Measurements from ENCODE around the gene CLASP1.
"Not testable (repeated sequence)": the region's sequence is repeated elsewhere in the genome, so short reads cannot be mapped to it uniquely, and the experiment has no call there.

Gene CLASP1

DNA sequence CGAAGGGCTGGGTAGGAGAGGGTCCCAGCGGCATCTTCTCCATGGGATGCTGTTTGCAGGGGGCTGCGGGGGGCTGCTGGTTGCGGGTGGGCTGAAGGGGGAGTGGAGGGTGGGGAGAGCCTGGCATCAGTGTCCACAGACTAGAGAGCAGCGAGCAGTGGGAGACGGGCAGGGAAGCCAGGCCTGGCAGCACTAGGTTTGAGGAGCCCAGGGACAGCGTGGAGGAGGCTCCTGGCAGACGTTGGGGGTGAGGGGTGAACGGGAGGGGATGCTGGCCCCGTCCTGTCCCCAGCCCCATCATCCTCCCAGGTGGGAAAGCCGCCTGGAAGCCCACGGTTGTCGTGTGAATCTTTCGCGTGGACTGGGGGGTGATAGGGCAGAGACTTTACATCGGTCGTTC is 316.0 kb downstream of the CLASP1 start:
- 93% methylated on average over 10 of the region's 17 CpGs for WGBS (ENCODE audit: insufficient coverage)
- ChIA-PET CTCF (no interaction called here), POLR2A (no interaction called here)
- H3K36me3 ChIP-seq (ENCODE audit: control insufficient read depth in 4 of 4, insufficient read depth in 4 of 4, low read length in 3 of 4), result peaks cover 0 to 3% (median 2%) of the 10 kb centered on the region in 4 experiments
- no peak for DNase-seq
- H3K9me3 ChIP-seq (ENCODE audit: control extremely low read depth in 1 of 5, control insufficient read depth in 4 of 5, insufficient read depth in 2 of 5, low read depth in 1 of 5, low read length in 4 of 5), result no peaks in the 10 kb centered on the region
- no peaks in the 10 kb centered on the region for H3K4me1 ChIP-seq (ENCODE audit: control extremely low read depth in 1 of 4, control insufficient read depth in 4 of 4, insufficient read depth in 4 of 4, low read length in 3 of 4)
- H3K27ac ChIP-seq (ENCODE audit: insufficient read depth in 1 of 2, low read depth in 1 of 2, low read length in 2 of 2, poor library complexity in 1 of 2, severe bottlenecking in 2 of 2), result no peak overlapping the region
- no peak overlapping the region for H3K4me3 ChIP-seq (ENCODE audit: control insufficient read depth in 1 of 7, extremely low read depth in 1 of 7, insufficient read depth in 4 of 7, low read depth in 2 of 7, low read length in 6 of 7)
- H3K27me3 ChIP-seq (replicated peaks in 2 of 5; ENCODE audit: control insufficient read depth in 4 of 5, insufficient read depth in 5 of 5, low read length in 4 of 5), result no peaks in the 10 kb centered on the region

DNA sequence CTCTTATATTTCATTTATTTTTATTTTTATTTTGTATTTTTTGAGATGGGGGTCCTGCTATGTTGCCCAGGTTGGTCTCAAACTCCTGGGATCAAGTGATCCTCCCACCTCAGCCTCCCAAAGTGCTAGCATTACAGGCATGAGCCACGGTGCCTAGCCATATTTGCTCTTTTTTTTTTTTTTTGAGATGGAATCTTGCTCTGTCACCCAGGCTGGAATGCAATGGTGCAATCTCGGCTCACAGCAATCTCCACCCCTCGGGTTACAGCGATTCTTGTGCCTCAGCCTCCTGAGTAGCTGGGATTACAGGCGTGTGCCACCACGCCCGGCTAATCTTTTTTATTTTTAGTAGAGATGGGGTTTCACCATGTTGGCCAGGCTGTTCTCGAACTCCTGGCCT is 317.9 kb downstream of the CLASP1 start:
- WGBS (ENCODE audit: insufficient coverage), result 95% methylated on average over 5 of the region's 8 CpGs

DNA sequence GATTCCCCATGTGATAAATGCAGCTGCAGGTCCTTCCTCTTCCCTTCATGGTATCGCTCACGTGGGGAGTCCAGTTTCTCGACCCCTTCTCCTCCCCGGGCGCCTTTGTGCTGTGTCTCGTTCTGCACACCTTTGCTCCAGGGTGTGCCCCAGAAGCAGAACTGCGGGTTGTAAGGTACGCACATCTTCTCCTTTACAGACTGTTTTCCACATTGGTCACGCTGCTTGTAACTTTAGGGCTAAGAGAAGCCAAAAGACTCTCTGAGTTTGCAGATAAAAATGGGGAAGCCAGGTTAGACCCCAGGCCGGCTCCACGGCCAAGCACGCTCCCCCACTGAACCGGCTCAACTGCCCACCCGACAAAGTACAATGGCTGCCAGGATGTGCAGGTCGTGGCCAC is 318.3 kb downstream of the CLASP1 start:
- WGBS (ENCODE audit: insufficient coverage), result 98% methylated on average over 8 of the region's 15 CpGs
- POLR2A ChIA-PET, result no interaction called here
- CTCF ChIA-PET, result no interaction called here

More for the DNA sequence above, 317.9 kb downstream of the CLASP1 start:
- CTCF ChIA-PET; H3K4me3 ChIP-seq (ENCODE audit: control insufficient read depth in 1 of 7, extremely low read depth in 1 of 7, insufficient read depth in 4 of 7, low read depth in 2 of 7, low read length in 6 of 7); H3K27me3 ChIP-seq (replicated peaks in 2 of 5; ENCODE audit: control insufficient read depth in 4 of 5, insufficient read depth in 5 of 5, low read length in 4 of 5); H3K4me1 ChIP-seq (ENCODE audit: control extremely low read depth in 1 of 4, control insufficient read depth in 4 of 4, insufficient read depth in 4 of 4, low read length in 3 of 4); H3K9me3 ChIP-seq (ENCODE audit: control extremely low read depth in 1 of 5, control insufficient read depth in 4 of 5, insufficient read depth in 2 of 5, low read depth in 1 of 5, low read length in 4 of 5); DNase-seq; H3K27ac ChIP-seq (ENCODE audit: insufficient read depth in 1 of 2, low read depth in 1 of 2, low read length in 2 of 2, poor library complexity in 1 of 2, severe bottlenecking in 2 of 2); POLR2A ChIA-PET; H3K36me3 ChIP-seq (ENCODE audit: control insufficient read depth in 4 of 4, insufficient read depth in 4 of 4, low read length in 3 of 4): not testable (repeated sequence)

DNA sequence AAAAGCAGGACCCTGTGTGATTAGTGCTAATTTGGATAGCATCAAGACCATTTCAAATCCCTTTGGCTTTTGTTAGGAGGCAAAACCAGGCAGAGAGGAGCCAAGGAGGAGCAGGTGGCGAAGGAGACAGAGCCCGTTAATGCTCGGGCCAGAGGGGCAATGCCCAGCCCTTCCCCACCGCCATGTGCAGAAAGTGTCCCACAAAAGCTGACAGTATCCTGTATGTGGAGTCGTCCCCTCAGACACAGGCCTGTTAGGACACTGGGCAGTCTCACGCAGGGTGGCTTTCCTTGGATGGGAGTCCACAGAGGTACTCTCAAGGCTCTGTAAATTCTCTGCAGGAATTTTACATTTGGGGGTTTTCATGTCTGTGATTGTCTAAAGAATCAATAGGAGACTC is 319.5 kb downstream of the CLASP1 start:
- H3K9me3 ChIP-seq (ENCODE audit: control extremely low read depth in 1 of 5, control insufficient read depth in 4 of 5, insufficient read depth in 2 of 5, low read depth in 1 of 5, low read length in 4 of 5), result no peaks in the 10 kb centered on the region
- H3K36me3 ChIP-seq (ENCODE audit: control insufficient read depth in 4 of 4, insufficient read depth in 4 of 4, low read length in 3 of 4), result no peaks in the 10 kb centered on the region
- no peak overlapping the region for H3K4me3 ChIP-seq (ENCODE audit: control insufficient read depth in 1 of 7, extremely low read depth in 1 of 7, insufficient read depth in 4 of 7, low read depth in 2 of 7, low read length in 6 of 7)
- no peaks in the 10 kb centered on the region for H3K4me1 ChIP-seq (ENCODE audit: control extremely low read depth in 1 of 4, control insufficient read depth in 4 of 4, insufficient read depth in 4 of 4, low read length in 3 of 4)
- WGBS (ENCODE audit: insufficient coverage), result 97% methylated on average over 6 of the region's 6 CpGs
- DNase-seq, result no peak
- no peak overlapping the region for H3K27ac ChIP-seq (ENCODE audit: insufficient read depth in 1 of 2, low read depth in 1 of 2, low read length in 2 of 2, poor library complexity in 1 of 2, severe bottlenecking in 2 of 2)
- ChIA-PET POLR2A (interaction anchor here (0.6 kb wide), 1 partner anchor 65 kb away, joined by 3 read pairs; no protein-coding TSS in a partner anchor), CTCF (interaction anchor here (1.3 kb wide), 1 partner anchor 10 kb away, joined by 4 read pairs; no protein-coding TSS in a partner anchor)
- H3K27me3 ChIP-seq (replicated peaks in 2 of 5; ENCODE audit: control insufficient read depth in 4 of 5, insufficient read depth in 5 of 5, low read length in 4 of 5), result no peaks in the 10 kb centered on the region

More for the DNA sequence above, 318.3 kb downstream of the CLASP1 start:
- H3K4me1 ChIP-seq (ENCODE audit: control extremely low read depth in 1 of 4, control insufficient read depth in 4 of 4, insufficient read depth in 4 of 4, low read length in 3 of 4), result no peaks in the 10 kb centered on the region
- H3K36me3 ChIP-seq (ENCODE audit: control insufficient read depth in 4 of 4, insufficient read depth in 4 of 4, low read length in 3 of 4), result no peaks in the 10 kb centered on the region
- no peaks in the 10 kb centered on the region for H3K27me3 ChIP-seq (replicated peaks in 2 of 5; ENCODE audit: control insufficient read depth in 4 of 5, insufficient read depth in 5 of 5, low read length in 4 of 5)
- no peak for DNase-seq
- H3K4me3 ChIP-seq (ENCODE audit: control insufficient read depth in 1 of 7, extremely low read depth in 1 of 7, insufficient read depth in 4 of 7, low read depth in 2 of 7, low read length in 6 of 7), result no peak overlapping the region
- H3K27ac ChIP-seq (ENCODE audit: insufficient read depth in 1 of 2, low read depth in 1 of 2, low read length in 2 of 2, poor library complexity in 1 of 2, severe bottlenecking in 2 of 2), result no peak overlapping the region
- no peaks in the 10 kb centered on the region for H3K9me3 ChIP-seq (ENCODE audit: control extremely low read depth in 1 of 5, control insufficient read depth in 4 of 5, insufficient read depth in 2 of 5, low read depth in 1 of 5, low read length in 4 of 5)

DNA sequence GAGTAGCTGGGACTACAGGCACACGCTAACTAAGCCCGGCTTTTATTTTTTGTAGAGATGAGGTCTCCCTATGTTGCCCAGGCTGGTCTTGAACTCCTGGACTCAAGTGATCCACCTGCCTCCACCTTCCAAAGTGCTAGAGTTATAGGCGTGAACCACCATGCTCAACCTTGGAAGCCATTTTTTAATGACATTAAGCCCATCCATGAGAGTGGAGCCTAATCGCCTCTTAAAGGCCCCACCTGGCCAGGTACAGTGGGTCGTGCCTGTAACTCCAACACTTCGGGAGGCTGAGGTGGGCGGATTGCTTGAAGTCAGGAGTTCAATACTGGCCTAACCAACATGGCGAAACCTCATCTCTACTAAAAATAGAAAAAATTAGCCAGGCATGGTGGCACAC is 322.6 kb downstream of the CLASP1 start:
- CTCF ChIA-PET, result interaction anchor here (1.3 kb wide), 1 partner anchor 200 kb away, joined by 4 read pairs; no protein-coding TSS in a partner anchor
- Histone ChIP-seq H3K9me3 (ENCODE audit: control extremely low read depth in 1 of 5, control insufficient read depth in 4 of 5, insufficient read depth in 2 of 5, low read depth in 1 of 5, low read length in 4 of 5) (no peaks in the 10 kb centered on the region), H3K27me3 (replicated peaks in 2 of 5; ENCODE audit: control insufficient read depth in 4 of 5, insufficient read depth in 5 of 5, low read length in 4 of 5) (no peaks in the 10 kb centered on the region), H3K4me1 (ENCODE audit: control extremely low read depth in 1 of 4, control insufficient read depth in 4 of 4, insufficient read depth in 4 of 4, low read length in 3 of 4) (peaks cover 0 to 6% (median 0%) of the 10 kb centered on the region in 4 experiments), H3K36me3 (ENCODE audit: control insufficient read depth in 4 of 4, insufficient read depth in 4 of 4, low read length in 3 of 4) (no peaks in the 10 kb centered on the region), H3K27ac (ENCODE audit: insufficient read depth in 1 of 2, low read depth in 1 of 2, low read length in 2 of 2, poor library complexity in 1 of 2, severe bottlenecking in 2 of 2) (no peak overlapping the region), H3K4me3 (ENCODE audit: control insufficient read depth in 1 of 7, extremely low read depth in 1 of 7, insufficient read depth in 4 of 7, low read depth in 2 of 7, low read length in 6 of 7) (no peak overlapping the region)
- no peak for DNase-seq
- WGBS (ENCODE audit: insufficient coverage), result 100% methylated on average over 7 of the region's 8 CpGs
- POLR2A ChIA-PET, result no interaction called here

DNA sequence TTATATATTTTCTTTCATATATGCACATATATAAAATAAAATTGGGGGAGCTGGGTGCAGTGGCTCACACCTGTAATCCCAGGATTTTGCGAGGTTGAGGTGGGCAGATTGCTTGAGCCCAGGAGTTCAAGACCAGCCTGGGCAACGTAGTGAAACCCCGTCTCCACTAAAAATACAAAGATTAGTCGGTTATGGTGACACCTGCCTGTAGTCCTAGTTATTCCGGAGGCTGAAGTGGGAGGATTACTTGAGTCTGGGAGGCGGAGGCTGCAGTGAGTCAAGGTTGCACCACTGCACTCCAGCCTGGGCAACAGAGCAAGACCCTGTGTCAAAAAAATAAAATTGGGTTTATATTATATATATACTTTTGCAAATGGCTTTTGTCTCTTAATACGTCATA is 324.7 kb downstream of the CLASP1 start:
- WGBS (ENCODE audit: insufficient coverage), result 100% methylated on average over 1 of the region's 7 CpGs
- ChIA-PET POLR2A (no interaction called here), CTCF (interaction anchor here (0.8 to 1.4 kb wide), 4 partner anchors 14 to 229 kb away, joined by 3 to 6 read pairs (median 4); no protein-coding TSS in a partner anchor)
- H3K27ac ChIP-seq (ENCODE audit: insufficient read depth in 1 of 2, low read depth in 1 of 2, low read length in 2 of 2, poor library complexity in 1 of 2, severe bottlenecking in 2 of 2), result no peak overlapping the region
- H3K27me3 ChIP-seq (replicated peaks in 2 of 5; ENCODE audit: control insufficient read depth in 4 of 5, insufficient read depth in 5 of 5, low read length in 4 of 5), result no peaks in the 10 kb centered on the region
- H3K9me3 ChIP-seq (ENCODE audit: control extremely low read depth in 1 of 5, control insufficient read depth in 4 of 5, insufficient read depth in 2 of 5, low read depth in 1 of 5, low read length in 4 of 5), result no peaks in the 10 kb centered on the region
- peaks cover 0 to 6% (median 0%) of the 10 kb centered on the region in 4 experiments for H3K4me1 ChIP-seq (ENCODE audit: control extremely low read depth in 1 of 4, control insufficient read depth in 4 of 4, insufficient read depth in 4 of 4, low read length in 3 of 4)
- DNase-seq, result no peak
- H3K4me3 ChIP-seq (ENCODE audit: control insufficient read depth in 1 of 7, extremely low read depth in 1 of 7, insufficient read depth in 4 of 7, low read depth in 2 of 7, low read length in 6 of 7), result no peak overlapping the region
- no peaks in the 10 kb centered on the region for H3K36me3 ChIP-seq (ENCODE audit: control insufficient read depth in 4 of 4, insufficient read depth in 4 of 4, low read length in 3 of 4)

DNA sequence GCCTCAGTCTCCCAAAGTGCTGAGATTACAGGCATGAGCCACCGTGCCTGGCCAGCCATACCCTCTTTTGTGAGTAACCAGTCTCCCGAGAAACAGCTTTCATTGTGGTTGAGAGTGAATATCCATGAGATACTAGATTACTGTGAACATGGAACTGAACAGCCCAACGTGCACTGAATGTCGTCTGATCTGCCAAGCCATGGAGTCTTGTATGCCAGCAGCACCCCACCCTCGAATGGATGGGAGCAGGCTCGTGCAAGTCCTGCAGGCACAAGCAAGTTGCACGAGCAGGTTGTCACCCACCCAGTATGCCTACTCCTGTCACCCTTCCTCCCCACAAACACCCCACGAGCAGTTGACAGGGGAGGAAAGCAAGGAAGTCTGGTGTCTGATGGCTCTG is 327.8 kb downstream of the CLASP1 start:
- Histone ChIP-seq H3K4me1 (ENCODE audit: control extremely low read depth in 1 of 4, control insufficient read depth in 4 of 4, insufficient read depth in 4 of 4, low read length in 3 of 4) (peaks cover 0 to 6% (median 0%) of the 10 kb centered on the region in 4 experiments), H3K27ac (ENCODE audit: insufficient read depth in 1 of 2, low read depth in 1 of 2, low read length in 2 of 2, poor library complexity in 1 of 2, severe bottlenecking in 2 of 2) (no peak overlapping the region), H3K9me3 (ENCODE audit: control extremely low read depth in 1 of 5, control insufficient read depth in 4 of 5, insufficient read depth in 2 of 5, low read depth in 1 of 5, low read length in 4 of 5) (no peaks in the 10 kb centered on the region), H3K36me3 (ENCODE audit: control insufficient read depth in 4 of 4, insufficient read depth in 4 of 4, low read length in 3 of 4) (no peaks in the 10 kb centered on the region), H3K4me3 (ENCODE audit: control insufficient read depth in 1 of 7, extremely low read depth in 1 of 7, insufficient read depth in 4 of 7, low read depth in 2 of 7, low read length in 6 of 7) (no peak overlapping the region), H3K27me3 (replicated peaks in 2 of 5; ENCODE audit: control insufficient read depth in 4 of 5, insufficient read depth in 5 of 5, low read length in 4 of 5) (no peaks in the 10 kb centered on the region)
- no peak for DNase-seq
- ChIA-PET CTCF (interaction anchor here (0.7 to 2.0 kb wide), 6 partner anchors 11 to 195 kb away, joined by 3 to 6 read pairs (median 3); no protein-coding TSS in a partner anchor), POLR2A (no interaction called here)
- 88% methylated on average over 7 of the region's 8 CpGs for WGBS (ENCODE audit: insufficient coverage)
